Suprapubic skin (tissue), 4 donors: ENCODE measurements around the gene NMNAT2. TPM values are rescaled to one million over a fixed set of nuclear protein-coding genes. Genes with fewer than 3 reads are reported as not detected.

Experiments
- DNase-seq, 2 donors: peaks; one replicate each; pipeline ENCODE4 v3.0.0-alpha.2; 2019; ENCODE audit warnings: low spot score in 2 of 2
- H3K27ac ChIP-seq: fragments of 200-600 bp; sonication (generic); one replicate; pipeline ENCODE4 v1.5.1; 2019
- H3K27me3 ChIP-seq: fragments of 200-600 bp; sonication (generic); one replicate; pipeline ENCODE4 v1.5.1; 2019
- H3K36me3 ChIP-seq: fragments of 200-600 bp; sonication (generic); one replicate; pipeline ENCODE4 v1.5.1; 2019
- H3K4me1 ChIP-seq: fragments of 200-600 bp; sonication (generic); one replicate; pipeline ENCODE4 v1.5.1; 2019
- H3K4me3 ChIP-seq: fragments of 200-600 bp; sonication (generic); one replicate; pipeline ENCODE4 v1.5.1; 2019; ENCODE audit warnings: mild to moderate bottlenecking
- H3K9me3 ChIP-seq: fragments of 200-600 bp; sonication (generic); one replicate; pipeline ENCODE4 v1.5.1; 2019
- EP300 ChIP-seq: sonication (generic); formaldehyde crosslinking; IDR thresholded peaks from one replicate; pipeline ENCODE4 v1.6.1; 2017; ENCODE audit warnings: antibody characterized with exemption
- POLR2A ChIP-seq, 2 donors: fragments of 450-650 bp; IDR thresholded peaks; one replicate each; pipeline ENCODE4 v1.6.1; 2017; ENCODE audit warnings: antibody characterized with exemption in 2 of 2, mild to moderate bottlenecking in 2 of 2, moderate library complexity in 2 of 2
- POLR2AphosphoS5 ChIP-seq, 3 donors: sonication (generic); formaldehyde crosslinking; IDR thresholded peaks; one replicate each; pipeline ENCODE4 v1.6.1; 2017; ENCODE audit warnings: antibody characterized with exemption in 3 of 3
- WGBS: methylation state at CpG from one replicate; pipeline ENCODE4 v1.1.5; 2018; 5-methylcytosine and 5-hydroxymethylcytosine counted together
- total RNA-seq, 4 donors: library from RNA; depleted of rRNA; stranded (reverse); fragments of >200 nt; gene quantifications; one replicate each; pipeline ENCODE4 v1.1.0, GENCODE V29; 2016
- TF ChIP-seq, protein P1 (sequence below), 2 donors: fragments of 200-600 bp in 1 of 2; fragments of 450-650 bp in 1 of 2; sonication (generic) in 1 of 2; IDR thresholded peaks; one replicate each; pipeline ENCODE4 v1.5.1; 2016 to 2019; ENCODE audit warnings: antibody characterized with exemption in 2 of 2, mild to moderate bottlenecking in 1 of 2, moderate library complexity in 1 of 2

The NMNAT2 gene
- total RNA-seq, 4 donors from 2014 or later, result 0.48 to 0.81 (median 0.68) TPM

- TF ChIP-seq EP300, result no peak
- TF ChIP-seq, protein P1, sequence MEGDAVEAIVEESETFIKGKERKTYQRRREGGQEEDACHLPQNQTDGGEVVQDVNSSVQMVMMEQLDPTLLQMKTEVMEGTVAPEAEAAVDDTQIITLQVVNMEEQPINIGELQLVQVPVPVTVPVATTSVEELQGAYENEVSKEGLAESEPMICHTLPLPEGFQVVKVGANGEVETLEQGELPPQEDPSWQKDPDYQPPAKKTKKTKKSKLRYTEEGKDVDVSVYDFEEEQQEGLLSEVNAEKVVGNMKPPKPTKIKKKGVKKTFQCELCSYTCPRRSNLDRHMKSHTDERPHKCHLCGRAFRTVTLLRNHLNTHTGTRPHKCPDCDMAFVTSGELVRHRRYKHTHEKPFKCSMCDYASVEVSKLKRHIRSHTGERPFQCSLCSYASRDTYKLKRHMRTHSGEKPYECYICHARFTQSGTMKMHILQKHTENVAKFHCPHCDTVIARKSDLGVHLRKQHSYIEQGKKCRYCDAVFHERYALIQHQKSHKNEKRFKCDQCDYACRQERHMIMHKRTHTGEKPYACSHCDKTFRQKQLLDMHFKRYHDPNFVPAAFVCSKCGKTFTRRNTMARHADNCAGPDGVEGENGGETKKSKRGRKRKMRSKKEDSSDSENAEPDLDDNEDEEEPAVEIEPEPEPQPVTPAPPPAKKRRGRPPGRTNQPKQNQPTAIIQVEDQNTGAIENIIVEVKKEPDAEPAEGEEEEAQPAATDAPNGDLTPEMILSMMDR (IDR thresholded peaks at IDR 0.05), result peak; percentile 35 to 36
- Histone ChIP-seq H3K27ac (peak overlapping the region; percentile 53), H3K4me1 (peaks cover 15% of the 10 kb centered on the region), H3K27me3 (no peaks in the 10 kb centered on the region), H3K36me3 (no peaks in the 10 kb centered on the region), H3K4me3 (no peak overlapping the region), H3K9me3 (no peaks in the 10 kb centered on the region)
- WGBS, result 12% methylated on average over 4 of the region's 4 CpGs
- DNase-seq, result peak; percentile 81 to 87
Measured at GRCh38 chr1:183318433-183318832, 99.7 kb downstream of the NMNAT2 start.

- H3K36me3 ChIP-seq, result no peaks in the 10 kb centered on the region
- no peaks in the 10 kb centered on the region for H3K9me3 ChIP-seq
- H3K4me3 ChIP-seq, result no peak overlapping the region
- H3K27me3 ChIP-seq, result no peaks in the 10 kb centered on the region
- TF ChIP-seq, protein P1 (IDR thresholded peaks at IDR 0.05), result no peak
- TF ChIP-seq EP300 (no peak), POLR2AphosphoS5 (IDR thresholded peaks at IDR 0.05) (no peak)
- no peak overlapping the region for H3K27ac ChIP-seq
- H3K4me1 ChIP-seq, result peaks cover 15% of the 10 kb centered on the region
- WGBS, result 70% methylated on average over 6 of the region's 6 CpGs
- no peak for DNase-seq
Measured at GRCh38 chr1:183315991-183316758, 102.0 kb downstream of the NMNAT2 start.

DNA sequence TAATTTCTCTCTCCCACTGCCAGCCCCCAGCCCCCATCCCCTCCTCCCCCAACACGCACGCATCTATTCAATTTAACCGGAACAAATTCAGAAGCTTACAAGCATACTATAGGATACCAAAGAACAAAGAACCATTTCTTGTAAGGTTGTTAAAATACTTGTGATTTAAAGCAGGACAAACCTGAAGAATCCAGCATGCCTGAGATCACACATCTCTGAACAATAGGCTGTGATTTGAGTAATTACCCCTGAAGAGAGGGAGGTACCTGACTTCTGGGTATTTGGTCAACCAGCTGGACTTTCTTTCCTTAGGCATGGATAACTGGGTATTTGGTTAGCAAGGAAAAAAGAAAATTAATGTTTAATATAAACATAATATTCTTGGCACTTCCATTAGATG, 105.1 kb downstream of the NMNAT2 start:
- H3K36me3 ChIP-seq, result no peaks in the 10 kb centered on the region
- no peak overlapping the region for H3K27ac ChIP-seq
- H3K4me1 ChIP-seq, result peaks cover 9% of the 10 kb centered on the region
- no peak for DNase-seq
- no peaks in the 10 kb centered on the region for H3K9me3 ChIP-seq
- H3K4me3 ChIP-seq, result no peak overlapping the region
- H3K27me3 ChIP-seq, result no peaks in the 10 kb centered on the region
- no peak for TF ChIP-seq POLR2AphosphoS5 (IDR thresholded peaks at IDR 0.05)
- no peak for TF ChIP-seq POLR2A (IDR thresholded peaks at IDR 0.05)
- no peak for TF ChIP-seq EP300
- TF ChIP-seq, protein P1 (IDR thresholded peaks at IDR 0.05), result no peak
- 76% methylated on average over 3 of the region's 3 CpGs for WGBS

DNA sequence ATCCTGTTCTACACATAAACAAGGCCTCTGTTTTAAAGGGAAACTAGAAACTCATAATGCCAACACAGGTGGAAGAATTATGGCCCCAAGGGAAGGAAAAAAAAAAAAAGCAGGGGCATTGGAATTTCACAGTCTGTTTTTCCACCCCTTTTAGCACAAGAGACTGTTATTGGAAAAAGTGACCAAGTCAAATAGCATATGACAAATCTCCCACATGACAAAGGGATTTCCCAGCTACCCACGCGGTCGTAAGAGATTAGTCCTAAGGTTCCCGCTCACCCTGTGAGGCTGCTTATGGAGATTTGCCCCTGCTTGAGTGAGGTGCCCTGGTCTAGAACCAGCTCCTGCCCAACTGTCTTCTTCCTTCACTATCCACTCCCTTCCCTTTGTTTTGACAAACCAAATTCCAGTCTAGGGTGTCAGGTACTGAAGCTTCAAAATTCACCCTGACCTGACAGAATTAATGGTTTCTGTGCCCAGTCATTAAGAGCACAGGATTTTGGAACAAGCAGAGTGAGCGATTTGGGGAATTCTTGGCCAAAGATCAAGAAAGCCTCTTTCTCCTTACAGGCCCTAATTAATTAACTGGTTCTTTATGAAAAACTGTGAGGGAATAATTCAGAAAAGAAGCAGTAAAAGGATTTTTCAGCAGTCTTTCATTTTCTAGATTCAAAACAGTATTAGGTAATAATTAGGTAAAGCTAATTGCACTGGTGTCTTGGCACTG, 107.3 kb downstream of the NMNAT2 start:
- no peaks in the 10 kb centered on the region for H3K36me3 ChIP-seq
- H3K27me3 ChIP-seq, result no peaks in the 10 kb centered on the region
- no peak overlapping the region for H3K4me3 ChIP-seq
- peak overlapping the region; percentile 37 for H3K27ac ChIP-seq
- H3K4me1 ChIP-seq, result peaks cover 12% of the 10 kb centered on the region
- DNase-seq, result no peak
- 51% methylated on average over 5 of the region's 5 CpGs for WGBS
- TF ChIP-seq POLR2AphosphoS5 (IDR thresholded peaks at IDR 0.05) (no peak), POLR2A (IDR thresholded peaks at IDR 0.05) (no peak), EP300 (no peak)
- TF ChIP-seq, protein P1 (IDR thresholded peaks at IDR 0.05), result no peak
- H3K9me3 ChIP-seq, result no peaks in the 10 kb centered on the region

- 97% methylated on average over 4 of the region's 4 CpGs for WGBS
- TF ChIP-seq EP300 (no peak), POLR2AphosphoS5 (IDR thresholded peaks at IDR 0.05) (no peak), POLR2A (IDR thresholded peaks at IDR 0.05) (no peak)
- TF ChIP-seq, protein P1 (IDR thresholded peaks at IDR 0.05), result no peak
- Histone ChIP-seq H3K4me3 (no peak overlapping the region), H3K9me3 (no peaks in the 10 kb centered on the region), H3K4me1 (peaks cover 18% of the 10 kb centered on the region), H3K27ac (no peak overlapping the region), H3K27me3 (no peaks in the 10 kb centered on the region), H3K36me3 (no peaks in the 10 kb centered on the region)
- DNase-seq, result no peak
Measured at GRCh38 chr1:183308719-183309118, 109.5 kb downstream of the NMNAT2 start.
